Erythroblast (primary cell): ENCODE measurements around the gene TAF15.

ENCODE experiments used
- GATA1 ChIP-seq: IDR thresholded peaks from 2 replicates; pipeline ENCODE4 v1.6.1; 2011; ENCODE audit warnings: low read depth, mild to moderate bottlenecking, control low read depth, low read length, moderate library complexity
- POLR2A ChIP-seq: IDR thresholded peaks from 2 replicates; pipeline ENCODE4 v1.6.1; 2011; ENCODE audit warnings: mild to moderate bottlenecking, low read length

GRCh38 chr17:35773679-35774425 lies 35.4 kb upstream of the TAF15 start:
- TF ChIP-seq POLR2A (no peak), GATA1 (no peak)
